C4-2B (cell line): Measurements from ENCODE around the gene WNT3.

Experiments used
- H3K27ac ChIP-seq: fragments of 450-650 bp; 2 replicates; pipeline ENCODE4 v1.5.1; 2017
- CTCF ChIP-seq: fragments of 450-650 bp; conservative IDR thresholded peaks from 2 replicates; pipeline ENCODE4 v1.5.1; 2017; ENCODE audit warnings: mild to moderate bottlenecking
- ZFX ChIP-seq: fragments of 450-650 bp; IDR thresholded peaks from 2 replicates; pipeline ENCODE4 v1.6.1; 2017

The WNT3 gene, protein sequence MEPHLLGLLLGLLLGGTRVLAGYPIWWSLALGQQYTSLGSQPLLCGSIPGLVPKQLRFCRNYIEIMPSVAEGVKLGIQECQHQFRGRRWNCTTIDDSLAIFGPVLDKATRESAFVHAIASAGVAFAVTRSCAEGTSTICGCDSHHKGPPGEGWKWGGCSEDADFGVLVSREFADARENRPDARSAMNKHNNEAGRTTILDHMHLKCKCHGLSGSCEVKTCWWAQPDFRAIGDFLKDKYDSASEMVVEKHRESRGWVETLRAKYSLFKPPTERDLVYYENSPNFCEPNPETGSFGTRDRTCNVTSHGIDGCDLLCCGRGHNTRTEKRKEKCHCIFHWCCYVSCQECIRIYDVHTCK

DNA sequence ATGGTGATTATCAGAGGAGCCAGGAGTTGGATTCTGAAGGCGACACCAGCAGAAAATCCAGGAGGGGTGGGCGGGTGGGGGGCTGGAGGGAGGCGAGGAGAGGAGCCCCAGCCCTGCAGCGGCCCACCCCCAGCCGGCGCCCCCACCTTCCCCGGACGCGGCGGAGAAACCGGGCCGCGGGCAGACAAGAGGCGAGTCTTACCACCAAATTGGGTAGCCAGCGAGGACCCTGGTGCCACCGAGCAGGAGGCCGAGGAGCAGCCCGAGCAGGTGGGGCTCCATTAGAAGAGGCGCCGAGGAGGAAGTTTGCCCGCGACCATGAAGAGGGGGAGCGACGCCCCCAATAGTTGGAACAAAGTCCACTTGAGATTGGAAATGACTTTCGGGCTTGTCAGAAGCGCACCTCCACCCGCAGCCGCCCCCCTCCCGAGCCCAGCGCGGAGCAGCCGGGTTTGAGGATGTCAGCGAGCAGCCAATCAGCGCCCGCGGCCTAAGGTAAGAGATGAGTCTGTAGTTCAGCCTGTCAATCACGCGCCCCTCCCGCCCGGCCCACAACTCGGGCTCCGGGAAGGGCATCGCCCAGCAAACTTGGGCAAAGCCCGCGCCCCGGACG lies at the start of gene WNT3:
TSS of gene WNT3 (minus strand) at position 377 of the 613 bp plus-strand sequence. CDS start at position 282, 95 bp downstream.
- no peak within 1 kb of the TSS for H3K27ac ChIP-seq
- TF ChIP-seq ZFX (no peak), CTCF (no peak)

- H3K27ac ChIP-seq: no peak overlapping the region
- no peak for TF ChIP-seq CTCF
- no peak for TF ChIP-seq ZFX
Observed at GRCh38 chr17:46866747-46867146, 48.3 kb upstream of the WNT3 start.

- TF ChIP-seq ZFX (no peak), CTCF (no peak)
- no peak overlapping the region for H3K27ac ChIP-seq
Observed at GRCh38 chr17:46866325-46866724, 47.8 kb upstream of the WNT3 start.

GRCh38 chr17:46865100-46865499 lies 46.6 kb upstream of the WNT3 start:
- H3K27ac ChIP-seq: no peak overlapping the region
- no peak for TF ChIP-seq ZFX
- TF ChIP-seq CTCF: no peak

GRCh38 chr17:46863383-46864121 lies 45.1 kb upstream of the WNT3 start:
- H3K27ac ChIP-seq: no peak overlapping the region
- TF ChIP-seq ZFX (no peak), CTCF (no peak)

GRCh38 chr17:46862949-46863348 lies 44.5 kb upstream of the WNT3 start:
- no peak overlapping the region for H3K27ac ChIP-seq
- no peak for TF ChIP-seq CTCF

- H3K27ac ChIP-seq: no peak overlapping the region
- TF ChIP-seq CTCF (no peak), ZFX (no peak)
Observed at GRCh38 chr17:46859996-46860395, 41.5 kb upstream of the WNT3 start.
